HepG2 (cell line): Measurements from ENCODE around the gene SYCE1L. TPM values are rescaled to one million over a fixed set of nuclear protein-coding genes. Genes with fewer than 3 reads are reported as not detected.

ENCODE experiments used
- CREM ChIP-seq, 2 experiments: sonication (generic) in 1 of 2; formaldehyde crosslinking in 1 of 2; IDR thresholded peaks; 2 replicates each; pipeline versions ENCODE4 v1.4.0 to v1.6.1; 2016 to 2020; ENCODE audit warnings: antibody characterized with exemption in 1 of 2, mild to moderate bottlenecking in 1 of 2, missing genetic modification reagents in 1 of 2
- HDAC1 ChIP-seq: sonication (generic); formaldehyde crosslinking; IDR thresholded peaks from 2 replicates; pipeline ENCODE4 v1.5.1; 2020; ENCODE audit warnings: mild to moderate bottlenecking, missing genetic modification reagents
- HIC2 ChIP-seq: sonication (generic); formaldehyde crosslinking; IDR thresholded peaks from 2 replicates; pipeline ENCODE4 v1.9.0; 2022; ENCODE audit warnings: low read depth, missing genetic modification reagents
- JUN ChIP-seq: sonication (generic); formaldehyde crosslinking; IDR thresholded peaks from 2 replicates; pipeline ENCODE4 v1.4.0; 2020; ENCODE audit warnings: mild to moderate bottlenecking, missing genetic modification reagents
- MTA1 ChIP-seq: sonication (generic); formaldehyde crosslinking; IDR thresholded peaks from 2 replicates; pipeline ENCODE4 v1.4.0; 2020; ENCODE audit warnings: missing genetic modification reagents, mild to moderate bottlenecking, borderline replicate concordance
- NCOR1 ChIP-seq: fragments of 200-600 bp; sonication (generic); IDR thresholded peaks from 2 replicates; pipeline ENCODE4 v1.7.0; 2017; ENCODE audit warnings: antibody characterized with exemption, low read length, borderline replicate concordance
- NFE2L1 ChIP-seq: sonication (generic); formaldehyde crosslinking; IDR thresholded peaks from 2 replicates; pipeline ENCODE4 v1.4.0; 2020; ENCODE audit warnings: missing genetic modification reagents, mild to moderate bottlenecking, borderline replicate concordance
- PAWR ChIP-seq: sonication (generic); formaldehyde crosslinking; IDR thresholded peaks from 2 replicates; pipeline ENCODE4 v1.4.0; 2020; ENCODE audit warnings: missing genetic modification reagents, mild to moderate bottlenecking, borderline replicate concordance
- POLR2AphosphoS2 ChIP-seq: IDR thresholded peaks from 2 replicates; pipeline ENCODE4 v1.6.1; 2011; ENCODE audit warnings: low read depth, low read length, improper control_type of control experiment
- SMARCE1 ChIP-seq: fragments of 450-650 bp; IDR thresholded peaks from 2 replicates; pipeline ENCODE4 v1.6.1; 2017; ENCODE audit warnings: borderline replicate concordance
- SNAI1 ChIP-seq: sonication (generic); formaldehyde crosslinking; IDR thresholded peaks from 2 replicates; pipeline ENCODE4 v1.5.0; 2020; ENCODE audit warnings: mild to moderate bottlenecking, missing genetic modification reagents, borderline replicate concordance
- SPEN ChIP-seq: sonication (generic); formaldehyde crosslinking; IDR thresholded peaks from 2 replicates; pipeline ENCODE4 v1.5.1; 2020; ENCODE audit warnings: low read depth, mild to moderate bottlenecking, missing genetic modification reagents
- ZFP36 ChIP-seq: fragments of 150-350 bp; IDR thresholded peaks from 2 replicates; pipeline ENCODE4 v1.6.1; 2018; ENCODE audit warnings: borderline replicate concordance, low read length, low read depth; ENCODE audit not compliant: partially characterized antibody
- ZNF180 ChIP-seq: sonication (generic); formaldehyde crosslinking; IDR thresholded peaks from 2 replicates; pipeline ENCODE4 v1.4.0; 2020; ENCODE audit warnings: low read depth, missing genetic modification reagents, borderline replicate concordance
- ZNF232 ChIP-seq: sonication (generic); formaldehyde crosslinking; IDR thresholded peaks from 2 replicates; pipeline ENCODE4 v1.4.0; 2020; ENCODE audit warnings: missing genetic modification reagents, borderline replicate concordance
- ZNF263 ChIP-seq: sonication (generic); formaldehyde crosslinking; IDR thresholded peaks from 2 replicates; pipeline ENCODE4 v1.4.0; 2020; ENCODE audit warnings: missing genetic modification reagents
- ZNF317 ChIP-seq: sonication (generic); formaldehyde crosslinking; IDR thresholded peaks from 2 replicates; pipeline ENCODE4 v1.5.0; 2020; ENCODE audit warnings: mild to moderate bottlenecking, missing genetic modification reagents
- ZNF333 ChIP-seq: sonication (generic); formaldehyde crosslinking; IDR thresholded peaks from 2 replicates; pipeline ENCODE4 v1.4.0; 2020; ENCODE audit warnings: mild to moderate bottlenecking, missing genetic modification reagents, borderline replicate concordance
- ZNF691 ChIP-seq: sonication (generic); formaldehyde crosslinking; IDR thresholded peaks from 2 replicates; pipeline ENCODE4 v1.4.0; 2020; ENCODE audit warnings: missing genetic modification reagents, low read depth, mild to moderate bottlenecking, borderline replicate concordance
- polyA plus RNA-seq, 8 experiments: library from polyadenylated mRNA; depleted of rRNA in 3 of 8; stranded (reverse) in 7 of 8; unstranded in 1 of 8; fragments of >200 nt; fragmentation: Illumina TruSeq in 4 of 8; extraction: Trizol in 4 of 8; gene quantifications; 2 replicates each; pipeline versions ENCODE4 v1.2.1 to v1.2.3, GENCODE V29; 2011 to 2016; ENCODE audit warnings: low read depth in 4 of 8, missing spikeins in 1 of 8, mixed read lengths in 1 of 8; ENCODE audit not compliant: insufficient read depth in 1 of 8
- total RNA-seq, 5 experiments: library from RNA; depleted of rRNA; stranded (reverse); fragments of >200 nt; fragmentation: Illumina TruSeq; extraction: Trizol; gene quantifications; 2 replicates each; pipeline ENCODE4 v1.2.3, GENCODE V29; 2016; ENCODE audit warnings: low read depth in 1 of 5
- TF ChIP-seq, protein P1 (sequence below): sonication (generic); formaldehyde crosslinking; IDR thresholded peaks from 2 replicates; pipeline ENCODE4 v1.8.0; 2022; ENCODE audit warnings: low read depth, missing genetic modification reagents
- TF ChIP-seq, protein P2 (sequence below): sonication (generic); formaldehyde crosslinking; IDR thresholded peaks from 2 replicates; pipeline ENCODE4 v1.4.0; 2020; ENCODE audit warnings: mild to moderate bottlenecking, missing genetic modification reagents
- TF ChIP-seq, protein P3 (sequence below): fragments of 450-650 bp; IDR thresholded peaks from 2 replicates; pipeline ENCODE4 v1.6.1; 2017

SYCE1L gene
- total and polyA plus RNA-seq, 2 of the 13 experiments (the other 11 are each of a cell fraction or from before 2014, with no cell fraction given) = 0.22 TPM; not detected in 1

GRCh38 chr16:77191259-77191969 lies 7.8 kb upstream of the SYCE1L start (continued):
- TF ChIP-seq, protein P1, sequence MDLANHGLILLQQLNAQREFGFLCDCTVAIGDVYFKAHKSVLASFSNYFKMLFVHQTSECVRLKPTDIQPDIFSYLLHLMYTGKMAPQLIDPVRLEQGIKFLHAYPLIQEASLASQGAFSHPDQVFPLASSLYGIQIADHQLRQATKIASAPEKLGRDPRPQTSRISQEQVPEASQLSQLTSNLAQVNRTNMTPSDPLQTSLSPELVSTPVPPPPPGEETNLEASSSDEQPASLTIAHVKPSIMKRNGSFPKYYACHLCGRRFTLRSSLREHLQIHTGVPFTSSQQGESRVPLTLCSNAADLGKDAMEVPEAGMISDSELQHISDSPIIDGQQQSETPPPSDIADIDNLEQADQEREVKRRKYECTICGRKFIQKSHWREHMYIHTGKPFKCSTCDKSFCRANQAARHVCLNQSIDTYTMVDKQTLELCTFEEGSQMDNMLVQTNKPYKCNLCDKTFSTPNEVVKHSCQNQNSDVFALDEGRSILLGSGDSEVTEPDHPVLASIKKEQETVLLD (CRISPR knock-in tag) = peak; percentile 8; the same call in 1 of the 2 replicates
- TF ChIP-seq ZNF317 (peak; percentile 14), SMARCE1 (no peak), POLR2AphosphoS2 (no peak), ZNF333 (CRISPR knock-in tag) (peak; percentile 80; the same call in 1 of the 2 replicates), SNAI1 (0 out of 2 replicates have a peak, but pooled peaks have one; percentile 62), ZNF691 (0 out of 2 replicates have a peak, but pooled peaks have one; percentile 4), MTA1 (CRISPR knock-in tag) (no peak), ZNF263 (no peak), NCOR1 (no peak), ZFP36 (no peak), JUN (CRISPR knock-in tag) (no peak), NFE2L1 (no peak), PAWR (CRISPR knock-in tag) (no peak), HIC2 (no peak), CREM (IDR thresholded peaks at IDR 0.05) (no peak), CREM (CRISPR knock-in tag; IDR thresholded peaks at IDR 0.05) (no peak), SPEN (CRISPR knock-in tag) (0 out of 2 replicates have a peak, but pooled peaks have one; percentile 28), ZNF232 (CRISPR knock-in tag) (no peak), HDAC1 (CRISPR knock-in tag) (no peak; the same call in none of the 2 replicates), ZNF180 (CRISPR knock-in tag) (no peak)
- TF ChIP-seq, protein P2, sequence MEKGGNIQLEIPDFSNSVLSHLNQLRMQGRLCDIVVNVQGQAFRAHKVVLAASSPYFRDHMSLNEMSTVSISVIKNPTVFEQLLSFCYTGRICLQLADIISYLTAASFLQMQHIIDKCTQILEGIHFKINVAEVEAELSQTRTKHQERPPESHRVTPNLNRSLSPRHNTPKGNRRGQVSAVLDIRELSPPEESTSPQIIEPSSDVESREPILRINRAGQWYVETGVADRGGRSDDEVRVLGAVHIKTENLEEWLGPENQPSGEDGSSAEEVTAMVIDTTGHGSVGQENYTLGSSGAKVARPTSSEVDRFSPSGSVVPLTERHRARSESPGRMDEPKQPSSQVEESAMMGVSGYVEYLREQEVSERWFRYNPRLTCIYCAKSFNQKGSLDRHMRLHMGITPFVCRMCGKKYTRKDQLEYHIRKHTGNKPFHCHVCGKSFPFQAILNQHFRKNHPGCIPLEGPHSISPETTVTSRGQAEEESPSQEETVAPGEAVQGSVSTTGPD (CRISPR knock-in tag) = peak; percentile 43; the same call in 1 of the 2 replicates
- TF ChIP-seq, protein P3, sequence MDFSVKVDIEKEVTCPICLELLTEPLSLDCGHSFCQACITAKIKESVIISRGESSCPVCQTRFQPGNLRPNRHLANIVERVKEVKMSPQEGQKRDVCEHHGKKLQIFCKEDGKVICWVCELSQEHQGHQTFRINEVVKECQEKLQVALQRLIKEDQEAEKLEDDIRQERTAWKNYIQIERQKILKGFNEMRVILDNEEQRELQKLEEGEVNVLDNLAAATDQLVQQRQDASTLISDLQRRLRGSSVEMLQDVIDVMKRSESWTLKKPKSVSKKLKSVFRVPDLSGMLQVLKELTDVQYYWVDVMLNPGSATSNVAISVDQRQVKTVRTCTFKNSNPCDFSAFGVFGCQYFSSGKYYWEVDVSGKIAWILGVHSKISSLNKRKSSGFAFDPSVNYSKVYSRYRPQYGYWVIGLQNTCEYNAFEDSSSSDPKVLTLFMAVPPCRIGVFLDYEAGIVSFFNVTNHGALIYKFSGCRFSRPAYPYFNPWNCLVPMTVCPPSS = no peak
